NCI-H1105 treated with DMSO at 0.1 percent for 48 hours (cell line): ENCODE results near the gene TRPC3.

Experiments used
- DNase-seq: peaks from one replicate; lab custom pipeline; 2025; lab: John Stamatoyannopoulos, UW

The TRPC3 gene

DNA sequence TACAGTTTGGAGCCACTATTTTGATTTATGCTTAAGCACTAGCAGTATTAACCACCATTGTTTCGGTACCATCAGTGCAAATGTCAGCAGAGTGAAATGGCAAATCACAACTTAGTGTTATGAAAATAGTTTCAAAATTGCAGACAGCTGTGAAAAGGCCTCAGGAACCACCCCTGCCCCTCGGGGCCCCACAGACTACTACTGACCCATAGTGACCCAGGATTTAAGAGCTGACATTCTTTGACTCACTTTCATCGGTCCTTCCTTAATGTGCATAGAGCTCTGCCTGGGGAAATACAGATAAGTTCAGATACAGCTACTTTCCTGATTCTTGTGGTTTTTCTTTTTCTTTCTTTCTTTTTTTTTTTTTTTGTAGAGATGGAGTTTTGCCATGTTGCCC is 78.3 kb downstream of the TRPC3 start:
- DNase-seq = no peak

DNA sequence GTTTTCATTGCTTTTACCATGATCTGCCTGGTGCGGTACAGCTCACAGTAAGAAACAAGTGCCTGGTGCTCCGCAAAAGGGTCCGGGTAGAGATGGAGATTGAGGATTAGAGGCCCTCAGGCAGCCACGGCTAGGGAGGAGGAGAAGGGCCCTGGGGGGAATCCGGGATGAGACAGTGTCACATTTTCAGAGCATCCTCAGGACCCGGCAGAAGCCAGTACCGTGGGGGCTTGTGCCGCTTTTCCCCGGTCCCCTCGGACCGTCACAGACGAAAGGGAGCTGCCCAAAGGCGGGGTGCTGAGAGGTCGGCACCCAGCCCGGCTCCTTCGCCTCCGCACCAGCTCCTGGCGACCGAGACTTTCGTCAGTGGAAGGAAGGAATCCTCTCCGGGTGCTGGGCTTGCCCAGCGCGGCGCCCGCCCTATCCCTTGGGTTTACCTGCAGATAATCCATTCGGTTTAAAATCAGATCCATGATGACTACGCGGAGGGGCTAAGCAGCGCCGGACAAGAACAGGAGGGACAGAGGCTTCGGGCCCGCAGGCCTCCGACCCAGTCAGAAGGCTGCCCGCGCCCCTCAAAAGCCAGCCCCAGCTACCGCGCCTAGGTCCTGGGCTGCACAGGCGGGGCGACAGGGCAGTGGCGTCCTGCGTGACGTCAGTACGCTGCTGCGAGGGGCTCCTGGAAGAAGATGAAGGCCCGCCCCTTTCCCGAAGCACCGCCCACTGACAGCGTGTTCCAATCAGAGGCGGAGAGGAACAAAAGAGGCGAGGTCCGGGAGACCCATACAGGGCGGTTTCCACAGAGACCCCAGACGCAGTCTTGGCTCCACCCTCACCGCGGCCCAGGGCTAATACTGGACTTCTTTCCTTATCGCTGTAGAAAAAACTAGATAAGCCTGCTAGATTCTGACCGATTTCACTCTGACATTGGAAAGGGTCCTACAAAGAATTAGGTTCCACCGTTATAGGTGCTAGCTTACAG is 81.7 kb downstream of the TRPC3 start, which contains the start of gene BBS7:
BBS7 (minus strand) TSS at position 634 of the 982 bp plus-strand sequence; CDS start at position 473, 161 bp downstream.
- DNase-seq = peak; percentile 90

GRCh38 chr4:121863799-121864198 is 88.1 kb downstream of the TRPC3 start:
- DNase-seq = no peak

DNA sequence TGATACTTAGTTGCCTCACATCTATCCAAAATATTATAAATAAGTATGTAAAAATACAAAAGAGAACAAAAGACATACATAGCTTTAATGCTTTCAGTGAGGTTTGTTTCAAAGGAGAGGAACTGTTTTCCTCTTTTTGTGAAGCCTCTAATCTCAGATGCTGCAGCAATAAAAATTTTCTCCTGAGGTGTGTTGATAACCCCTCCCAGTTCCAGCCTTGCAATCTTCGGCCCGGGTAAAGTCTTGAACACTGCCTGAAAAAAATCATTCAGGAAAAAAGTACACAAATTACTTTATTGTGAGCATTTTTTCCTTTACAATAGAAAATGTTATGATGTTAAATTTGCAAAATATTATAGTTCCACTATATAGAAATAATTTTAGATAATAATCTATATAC is 90.4 kb downstream of the TRPC3 start:
- DNase-seq = no peak

DNA sequence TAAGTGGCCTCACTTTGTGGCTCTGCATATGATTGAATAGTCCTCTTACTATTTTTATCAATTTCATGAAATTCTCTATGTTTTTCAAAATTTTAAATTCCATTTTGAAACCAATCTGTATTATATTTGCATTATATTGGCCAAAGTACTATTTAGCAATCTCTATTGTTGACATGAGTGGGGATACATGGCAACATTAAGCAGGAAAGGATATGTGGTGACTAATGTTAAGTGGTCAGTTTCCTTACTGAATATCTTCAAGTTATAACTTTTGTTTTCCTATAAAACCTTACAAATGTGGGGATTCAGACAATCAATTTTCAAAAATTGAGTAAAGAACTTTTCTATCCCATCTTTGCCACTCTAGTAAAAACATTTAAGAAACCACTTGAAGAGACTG is 91.7 kb downstream of the TRPC3 start:
- DNase-seq = no peak

DNA sequence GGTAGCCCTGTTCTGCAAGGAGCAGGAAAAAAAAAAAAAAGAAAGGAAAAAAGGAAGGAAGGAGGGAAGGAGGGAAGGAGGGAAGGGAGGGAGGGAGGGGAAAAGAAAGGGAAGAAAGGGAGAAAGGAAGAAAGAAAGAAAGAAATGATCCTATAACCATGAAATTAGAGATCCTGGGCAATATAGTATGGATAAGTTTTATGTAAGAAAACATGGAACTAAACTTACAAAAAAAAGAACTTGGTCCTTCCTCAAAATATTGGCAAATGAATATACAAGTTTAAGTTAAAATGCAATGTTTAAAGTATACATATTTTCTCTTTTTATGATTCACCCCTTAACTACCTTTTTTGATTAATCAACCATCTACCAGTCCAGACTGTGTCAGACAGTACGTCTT is 100.5 kb downstream of the TRPC3 start:
- no peak for DNase-seq

- DNase-seq = no peak
Measured at GRCh38 chr4:121846662-121847061, 105.2 kb downstream of the TRPC3 start.

GRCh38 chr4:121842862-121843261 is 109.0 kb downstream of the TRPC3 start:
- DNase-seq = no peak

- DNase-seq = no peak
Measured at GRCh38 chr4:121838136-121838535, 113.7 kb downstream of the TRPC3 start.

- DNase-seq = no peak
Measured at GRCh38 chr4:121829511-121829910, 122.3 kb downstream of the TRPC3 start.
